T-cell (primary cell): Measurements from ENCODE around the gene TPST2. TPM values are rescaled to one million over a fixed set of nuclear protein-coding genes. Genes with fewer than 3 reads are reported as not detected.
A peak's percentile ranks its signal among the peaks of the same experiment; 100 is the strongest.
"Not testable (repeated sequence)": the region's sequence is repeated elsewhere in the genome, so short reads cannot be mapped to it uniquely, and the experiment has no call there.

Source experiments
- ATAC-seq, 4 experiments: fragments of 200-7000 bp in 3 of 4; fragments of 150-1000 bp in 1 of 4; cut with Tn5 transposase; replicated peaks in 1 of 4; 1 replicate in 3 of 4; 2 replicates in 1 of 4; pipeline ENCODE4 v1.10.0; 2021; ENCODE audit warnings: moderate library complexity in 3 of 4, mild to moderate bottlenecking in 2 of 4, moderate number of reproducible peaks in 1 of 4
- CTCF ChIA-PET, 2 donors: fragments of 300-600 bp; sonication (Branson Sonifier 250); formaldehyde crosslinking; loops; one replicate each; lab custom pipeline; 2022; ENCODE audit warnings: antibody characterized with exemption in 2 of 2; lab: Charles Lee
- POLR2A ChIA-PET, 2 donors: fragments of 300-600 bp; sonication (Branson Sonifier 250); formaldehyde crosslinking; loops; one replicate each; lab custom pipeline; 2022; ENCODE audit warnings: antibody characterized with exemption in 2 of 2; lab: Charles Lee
- DNase-seq, 35 experiments: peaks; one replicate each; pipeline versions ENCODE4 v3.0.0 to v3.0.0-alpha.2; 2013 to 2023
- H3K27ac ChIP-seq: one replicate; pipeline ENCODE4 v1.5.1; 2013; ENCODE audit warnings: low read length
- H3K27me3 ChIP-seq, 2 experiments: replicated peaks in 1 of 2; 1 replicate in 1 of 2; 2 replicates in 1 of 2; pipeline versions ENCODE4 v1.6.1 to v1.7.0; 2013; ENCODE audit warnings: low read length in 1 of 2, mixed read lengths in 1 of 2; ENCODE audit not compliant: control insufficient read depth in 2 of 2, insufficient read depth in 2 of 2; ENCODE audit errors: extremely low read depth in 1 of 2
- H3K36me3 ChIP-seq, 2 donors: 1 replicate in 1 of 2; 2 replicates in 1 of 2; pipeline versions ENCODE4 v1.6.1 to v1.7.0; 2013; ENCODE audit warnings: low read length in 1 of 2; ENCODE audit not compliant: control insufficient read depth in 2 of 2, insufficient read depth in 1 of 2; ENCODE audit errors: extremely low read depth in 1 of 2
- H3K4me1 ChIP-seq, 2 experiments: 1 replicate in 1 of 2; 2 replicates in 1 of 2; pipeline versions ENCODE4 v1.6.1 to v1.7.0; 2013; ENCODE audit warnings: low read length in 2 of 2, mixed read lengths in 1 of 2; ENCODE audit not compliant: insufficient read depth in 2 of 2, control insufficient read depth in 1 of 2; ENCODE audit errors: extremely low read depth in 1 of 2
- H3K4me3 ChIP-seq, 2 donors: 1 replicate in 1 of 2; 2 replicates in 1 of 2; pipeline versions ENCODE4 v1.5.1 to v1.7.0; 2013; ENCODE audit warnings: mild to moderate bottlenecking in 2 of 2, low read length in 1 of 2, moderate library complexity in 1 of 2; ENCODE audit not compliant: control insufficient read depth in 1 of 2; ENCODE audit errors: extremely low read depth in 1 of 2
- H3K9me3 ChIP-seq: 2 replicates; pipeline ENCODE4 v1.7.0; 2013
- H3K27ac Mint-ChIP-seq, 2 donors: one replicate each; pipeline ENCODE4 v1.8.0; 2020 to 2021; ENCODE audit warnings: mild to moderate bottlenecking in 2 of 2, mixed read lengths in 2 of 2
- H3K27me3 Mint-ChIP-seq, 2 donors: one replicate each; pipeline ENCODE4 v1.8.0; 2021 to 2022; ENCODE audit warnings: mixed read lengths in 2 of 2
- H3K36me3 Mint-ChIP-seq: one replicate; pipeline ENCODE4 v1.8.0; 2021; ENCODE audit warnings: mixed read lengths
- H3K4me1 Mint-ChIP-seq, 3 donors: one replicate each; pipeline ENCODE4 v1.8.0; 2020 to 2022; ENCODE audit warnings: mixed read lengths in 3 of 3, mild to moderate bottlenecking in 1 of 3
- H3K4me3 Mint-ChIP-seq, 3 donors: one replicate each; pipeline ENCODE4 v1.8.0; 2020 to 2022; ENCODE audit warnings: mild to moderate bottlenecking in 3 of 3, mixed read lengths in 3 of 3, moderate library complexity in 3 of 3
- H3K9me3 Mint-ChIP-seq, 3 donors: one replicate each; pipeline ENCODE4 v1.8.0; 2020 to 2022; ENCODE audit warnings: mixed read lengths in 3 of 3
- WGBS: methylation state at CpG from one replicate; pipeline ENCODE4 v1.1.5; 2013; ENCODE audit warnings: missing lambda C conversion rate; ENCODE audit not compliant: insufficient coverage; 5-methylcytosine and 5-hydroxymethylcytosine counted together
- total RNA-seq, 35 experiments: library from RNA in 6 of 35; stranded (reverse) in 6 of 35; fragments of 120-200 nt in 1 of 35; gene quantifications; one replicate each; pipeline versions ENCODE4 v1.2.1 to v1.2.4 and lab custom pipeline; 2013 to 2026

The TPST2 gene
- total RNA-seq, 5 donors from 2014 or later (not counting 1 experiment from before 2014, with no cell fraction given), result 30.3 to 42.1 (median 38.0) TPM

- Histone ChIP-seq H3K27me3 (no peaks in the 10 kb centered on the region), H3K4me3 (no peak overlapping the region), H3K4me1 (no peaks in the 10 kb centered on the region), H3K27ac (no peak overlapping the region), H3K36me3 (peaks cover 4 to 80% of the 10 kb centered on the region in 2 donors), H3K9me3 (no peaks in the 10 kb centered on the region)
- POLR2A ChIA-PET, result interaction anchor here in 1 of 2 donors (0.5 kb wide), 1 partner anchor 71 kb away, joined by 10 read pairs; no protein-coding TSS in a partner anchor
- Mint-ChIP-seq H3K9me3 (no peaks in the 10 kb centered on the region), H3K27ac (peak overlapping the region; percentile 44 to 61), H3K4me1 (peaks cover 0 to 17% (median 6%) of the 10 kb centered on the region in 3 donors), H3K36me3 (peaks cover 53% of the 10 kb centered on the region), H3K27me3 (no peaks in the 10 kb centered on the region), H3K4me3 (no peak overlapping the region)
- WGBS, result 79% methylated on average over 3 of the region's 13 CpGs
- CTCF ChIA-PET, result no interaction called here
- DNase-seq, result no peak
- no peak for ATAC-seq
Observed at GRCh38 chr22:26534874-26535602, 54.9 kb downstream of the TPST2 start.

GRCh38 chr22:26534171-26534855 is 55.6 kb downstream of the TPST2 start:
- no peaks in the 10 kb centered on the region for H3K27me3 ChIP-seq
- no peak overlapping the region for H3K4me3 ChIP-seq
- Mint-ChIP-seq H3K36me3 (peaks cover 49% of the 10 kb centered on the region), H3K27ac (peak overlapping the region in 1 of 2 donors; percentile 23), H3K4me3 (no peak overlapping the region), H3K4me1 (peaks cover 0 to 17% (median 6%) of the 10 kb centered on the region in 3 donors), H3K27me3 (no peaks in the 10 kb centered on the region), H3K9me3 (no peaks in the 10 kb centered on the region)
- no peak overlapping the region for H3K27ac ChIP-seq
- peaks cover 7 to 80% of the 10 kb centered on the region in 2 donors for H3K36me3 ChIP-seq
- WGBS, result 88% methylated on average over 4 of the region's 7 CpGs
- ChIA-PET CTCF (no interaction called here), POLR2A (no interaction called here)
- no peaks in the 10 kb centered on the region for H3K4me1 ChIP-seq
- DNase-seq (no peak), ATAC-seq (no peak)
- no peaks in the 10 kb centered on the region for H3K9me3 ChIP-seq

GRCh38 chr22:26529345-26529744 is 60.6 kb downstream of the TPST2 start:
- Mint-ChIP-seq H3K27me3 (no peaks in the 10 kb centered on the region), H3K4me1 (peaks cover 0 to 6% (median 0%) of the 10 kb centered on the region in 3 donors), H3K36me3 (peaks cover 43% of the 10 kb centered on the region), H3K27ac (no peak overlapping the region), H3K9me3 (no peaks in the 10 kb centered on the region), H3K4me3 (no peak overlapping the region)
- Histone ChIP-seq H3K27me3 (no peaks in the 10 kb centered on the region), H3K4me3 (no peak overlapping the region), H3K4me1 (no peaks in the 10 kb centered on the region), H3K27ac (no peak overlapping the region), H3K9me3 (no peaks in the 10 kb centered on the region), H3K36me3 (peaks cover 11 to 87% of the 10 kb centered on the region in 2 donors)
- POLR2A ChIA-PET, result no interaction called here
- DNase-seq, result no peak
- ATAC-seq, result no peak
- CTCF ChIA-PET, result no interaction called here
- WGBS, result no CpG with 5 or more reads among the region's 2 CpGs

GRCh38 chr22:26528518-26528917 is 61.4 kb downstream of the TPST2 start:
- H3K27me3 Mint-ChIP-seq, H3K9me3 ChIP-seq, H3K27ac Mint-ChIP-seq, ATAC-seq, H3K9me3 Mint-ChIP-seq, H3K27ac ChIP-seq, H3K4me3 ChIP-seq, H3K27me3 ChIP-seq, DNase-seq, H3K4me1 Mint-ChIP-seq, H3K4me1 ChIP-seq, CTCF ChIA-PET, H3K4me3 Mint-ChIP-seq, POLR2A ChIA-PET: not testable (repeated sequence)
- WGBS, result 94% methylated on average over 2 of the region's 9 CpGs
- H3K36me3 Mint-ChIP-seq, result peaks cover 40% of the 10 kb centered on the region
- H3K36me3 ChIP-seq, result peaks cover 11 to 87% of the 10 kb centered on the region in 2 donors

GRCh38 chr22:26527574-26528465 is 62.1 kb downstream of the TPST2 start:
- CTCF ChIA-PET, result no interaction called here
- H3K27ac ChIP-seq, result no peak overlapping the region

GRCh38 chr22:26527167-26527566 is 62.8 kb downstream of the TPST2 start:
- H3K27ac ChIP-seq, result no peak overlapping the region
- H3K27me3 ChIP-seq, result no peaks in the 10 kb centered on the region
- ChIA-PET CTCF (no interaction called here), POLR2A (no interaction called here)
- H3K4me3 ChIP-seq, result no peak overlapping the region
- H3K4me1 Mint-ChIP-seq, result no peaks in the 10 kb centered on the region
- peaks cover 34% of the 10 kb centered on the region for H3K36me3 Mint-ChIP-seq
- H3K4me3 Mint-ChIP-seq, result no peak overlapping the region
- 100% methylated on average over 2 of the region's 3 CpGs for WGBS
- DNase-seq (no peak), ATAC-seq (no peak)
- no peaks in the 10 kb centered on the region for H3K9me3 Mint-ChIP-seq
- H3K27ac Mint-ChIP-seq, result no peak overlapping the region
- H3K9me3 ChIP-seq, result no peaks in the 10 kb centered on the region
- no peaks in the 10 kb centered on the region for H3K4me1 ChIP-seq
- no peaks in the 10 kb centered on the region for H3K27me3 Mint-ChIP-seq
- H3K36me3 ChIP-seq, result peaks cover 11 to 75% of the 10 kb centered on the region in 2 donors

More at GRCh38 chr22:26527574-26528465, 62.1 kb downstream of the TPST2 start:
- Mint-ChIP-seq H3K4me1 (peaks cover 0 to 1% (median 0%) of the 10 kb centered on the region in 3 donors), H3K9me3 (no peaks in the 10 kb centered on the region), H3K27ac (no peak overlapping the region), H3K27me3 (no peaks in the 10 kb centered on the region), H3K4me3 (no peak overlapping the region), H3K36me3 (peaks cover 39% of the 10 kb centered on the region)
- peaks cover 11 to 81% of the 10 kb centered on the region in 2 donors for H3K36me3 ChIP-seq
- ATAC-seq (no peak), DNase-seq (no peak)
- no peaks in the 10 kb centered on the region for H3K4me1 ChIP-seq
- H3K27me3 ChIP-seq, result no peaks in the 10 kb centered on the region
- POLR2A ChIA-PET, result no interaction called here
- H3K9me3 ChIP-seq, result no peaks in the 10 kb centered on the region
- 91% methylated on average over 12 of the region's 15 CpGs for WGBS
- no peak overlapping the region for H3K4me3 ChIP-seq
